HG03108 (cell line): ENCODE data around the gene MARS1.
A peak's percentile ranks its signal among the peaks of the same experiment; 100 is the strongest.
"Not testable (repeated sequence)": the region's sequence is repeated elsewhere in the genome, so short reads cannot be mapped to it uniquely, and the experiment has no call there.

Experiments
- ATAC-seq: cut with Tn5 transposase; IDR thresholded peaks from one replicate; pipeline ENCODE4 v1.9.1; 2021; ENCODE audit warnings: moderate library complexity; ENCODE audit not compliant: unreplicated experiment

MARS1 gene

GRCh38 chr12:57515408-57515933 is 27.6 kb downstream of the MARS1 start:
- ATAC-seq: no peak

- ATAC-seq: no peak
Measured at GRCh38 chr12:57515934-57516541, 28.2 kb downstream of the MARS1 start.

GRCh38 chr12:57516617-57517153 is 28.8 kb downstream of the MARS1 start:
- ATAC-seq: no peak

- no peak for ATAC-seq
Measured at GRCh38 chr12:57517187-57517586, 29.3 kb downstream of the MARS1 start.

GRCh38 chr12:57517718-57518117 is 29.9 kb downstream of the MARS1 start:
- not testable (repeated sequence) for ATAC-seq

- ATAC-seq: no peak
Measured at GRCh38 chr12:57518176-57518919, 30.5 kb downstream of the MARS1 start.

- ATAC-seq: no peak
Measured at GRCh38 chr12:57518920-57519795, 31.3 kb downstream of the MARS1 start.

GRCh38 chr12:57519796-57520052 is 31.9 kb downstream of the MARS1 start:
- ATAC-seq: peak; percentile 1

GRCh38 chr12:57520053-57520818 is 32.4 kb downstream of the MARS1 start, which contains the start of gene DDIT3:
DDIT3 (minus strand) TSS chr12:57520514; CDS start chr12:57517406, 3,108 bp downstream.
- peak; percentile 67 for ATAC-seq

GRCh38 chr12:57521525-57522010 is 33.7 kb downstream of the MARS1 start:
- ATAC-seq: no peak

- ATAC-seq: peak; percentile 28
Measured at GRCh38 chr12:57522011-57522886, 34.4 kb downstream of the MARS1 start, which contains the start of gene MBD6. MBD6 (plus strand) TSS chr12:57522824; CDS start chr12:57524304, 1,480 bp downstream.

GRCh38 chr12:57522887-57523705 is 35.2 kb downstream of the MARS1 start:
- ATAC-seq: no peak

- no peak for ATAC-seq
Measured at GRCh38 chr12:57523706-57524614, 36.1 kb downstream of the MARS1 start.

- ATAC-seq: no peak
Measured at GRCh38 chr12:57524814-57525614, 37.1 kb downstream of the MARS1 start.

GRCh38 chr12:57525615-57526383 is 37.9 kb downstream of the MARS1 start:
- ATAC-seq: no peak
